Measurements from ENCODE around the gene STMP1. TPM values are rescaled to one million over a fixed set of nuclear protein-coding genes. Genes with fewer than 3 reads are reported as not detected.

STMP1 gene
- total RNA-seq = 10 to 100 TPM; 17.3 to 26.2 (median 18.2) TPM

DNA sequence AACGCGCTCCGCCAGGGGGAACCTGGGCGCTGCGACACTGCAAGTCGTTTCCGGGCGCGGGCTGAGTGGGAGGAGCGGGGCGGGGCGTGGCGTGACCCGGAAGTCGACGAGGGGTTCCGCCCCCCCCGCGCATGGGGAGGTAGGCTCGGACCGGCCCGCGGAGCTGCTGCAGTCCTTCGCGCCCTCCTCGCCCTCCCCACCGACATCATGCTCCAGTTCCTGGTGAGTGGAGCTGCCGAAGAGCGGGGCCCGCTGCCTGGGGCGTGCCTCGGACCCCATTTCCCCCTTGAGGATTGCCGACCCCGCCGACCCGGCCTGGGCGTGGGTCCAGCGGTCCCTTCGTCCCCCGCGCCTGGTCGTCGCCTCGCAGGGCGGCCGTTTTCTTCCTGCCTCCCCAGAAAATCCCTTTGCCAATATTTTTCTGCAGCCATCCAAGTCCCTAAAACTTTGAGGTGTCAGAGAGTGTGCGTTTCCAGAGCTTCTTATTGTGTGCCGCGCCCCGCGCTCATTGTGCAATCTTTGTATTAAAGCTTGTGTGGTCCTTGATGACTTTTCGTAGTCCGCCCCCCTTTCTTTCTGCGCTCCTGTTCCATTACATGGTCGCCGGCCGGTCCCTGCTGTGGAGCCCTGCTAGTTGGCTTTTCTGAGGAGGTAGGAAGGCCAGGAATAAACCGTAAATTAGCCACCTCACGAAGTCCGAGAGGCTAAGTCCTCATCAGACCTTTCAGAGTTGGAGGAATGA, at the start of gene STMP1:
Gene STMP1 (plus strand): TSS at position 142 of the 742 bp plus-strand sequence.
- H3K27me3 ChIP-seq = no peaks in the 10 kb centered on the region
- no peaks in the 10 kb centered on the region for H3K36me3 ChIP-seq
- peak; percentile 97 to 99 (median 98) for DNase-seq
- H3K4me3 ChIP-seq = peak within 1 kb of the TSS; percentile 68 to 99 (median 94)
- no peaks in the 10 kb centered on the region for H3K9me3 ChIP-seq
- peaks cover 0 to 13% (median 7%) of the 10 kb centered on the region in 4 donors for H3K4me1 ChIP-seq
- H3K27ac ChIP-seq = peak within 1 kb of the TSS; percentile 75 to 93 (median 87)
- peak; percentile 81 to 87 for TF ChIP-seq POLR2A (IDR thresholded peaks at IDR 0.05)
- TF ChIP-seq CTCF (IDR thresholded peaks at IDR 0.05) = peak; percentile 80 to 91 (median 85)

DNA sequence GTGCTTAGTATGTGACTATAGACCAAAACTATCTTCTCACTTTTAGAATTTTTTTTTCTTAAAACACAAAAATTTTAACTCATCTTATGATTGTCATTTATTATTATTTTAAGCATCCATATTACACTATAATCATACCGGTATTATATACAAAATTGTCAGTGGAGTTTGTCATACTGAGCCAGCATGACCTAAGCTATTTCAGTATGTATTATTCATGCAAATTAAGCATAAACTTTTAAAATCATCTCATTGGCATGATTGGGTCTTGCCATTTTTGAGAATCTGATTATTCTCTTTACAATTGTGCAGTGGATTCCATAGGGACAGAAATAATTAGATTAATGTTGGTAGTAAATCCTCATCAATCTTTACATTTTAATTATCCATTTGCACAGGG, 46.2 kb upstream of the STMP1 start:
- peaks cover 0 to 59% (median 0%) of the 10 kb centered on the region in 3 donors for H3K36me3 ChIP-seq
- no peak overlapping the region for H3K4me3 ChIP-seq
- no peaks in the 10 kb centered on the region for H3K4me1 ChIP-seq
- TF ChIP-seq POLR2A (IDR thresholded peaks at IDR 0.05) = no peak
- TF ChIP-seq CTCF (IDR thresholded peaks at IDR 0.05) = no peak
- H3K9me3 ChIP-seq = no peaks in the 10 kb centered on the region
- no peaks in the 10 kb centered on the region for H3K27me3 ChIP-seq
- H3K27ac ChIP-seq = no peak overlapping the region
- no peak for DNase-seq

GRCh38 chr7:135617781-135618180, 44.5 kb upstream of the STMP1 start:
- no peaks in the 10 kb centered on the region for H3K9me3 ChIP-seq
- H3K4me3 ChIP-seq = no peak overlapping the region
- DNase-seq = no peak
- H3K27me3 ChIP-seq = no peaks in the 10 kb centered on the region
- H3K36me3 ChIP-seq = peaks cover 0 to 52% (median 0%) of the 10 kb centered on the region in 3 donors
- H3K27ac ChIP-seq = no peak overlapping the region
- no peak for TF ChIP-seq CTCF (IDR thresholded peaks at IDR 0.05)
- TF ChIP-seq POLR2A (IDR thresholded peaks at IDR 0.05) = no peak
- H3K4me1 ChIP-seq = no peaks in the 10 kb centered on the region

DNA sequence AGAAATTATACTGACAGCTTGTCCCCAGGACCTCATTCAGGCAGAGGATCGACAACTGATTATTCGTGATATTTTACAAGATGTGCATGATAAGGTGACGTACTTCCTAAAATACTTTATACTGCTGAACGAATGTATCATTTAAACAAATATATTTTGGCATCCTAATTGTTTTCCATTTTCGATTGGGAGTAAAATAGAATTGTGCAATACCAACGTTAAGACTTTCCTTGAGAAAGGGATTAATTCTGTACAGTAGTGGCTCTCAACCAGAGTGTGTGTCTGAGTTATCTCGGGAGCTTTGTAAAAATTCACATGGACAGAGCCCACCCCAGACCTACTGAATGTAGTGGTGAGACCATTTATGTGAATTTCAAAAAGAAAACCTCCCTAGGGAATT, 43.8 kb upstream of the STMP1 start:
- DNase-seq = no peak
- Histone ChIP-seq H3K4me3 (no peak overlapping the region), H3K27ac (no peak overlapping the region), H3K36me3 (peaks cover 0 to 58% (median 0%) of the 10 kb centered on the region in 3 donors), H3K27me3 (no peaks in the 10 kb centered on the region), H3K9me3 (no peaks in the 10 kb centered on the region), H3K4me1 (no peaks in the 10 kb centered on the region)
- TF ChIP-seq POLR2A (IDR thresholded peaks at IDR 0.05) (no peak), CTCF (IDR thresholded peaks at IDR 0.05) (no peak)

DNA sequence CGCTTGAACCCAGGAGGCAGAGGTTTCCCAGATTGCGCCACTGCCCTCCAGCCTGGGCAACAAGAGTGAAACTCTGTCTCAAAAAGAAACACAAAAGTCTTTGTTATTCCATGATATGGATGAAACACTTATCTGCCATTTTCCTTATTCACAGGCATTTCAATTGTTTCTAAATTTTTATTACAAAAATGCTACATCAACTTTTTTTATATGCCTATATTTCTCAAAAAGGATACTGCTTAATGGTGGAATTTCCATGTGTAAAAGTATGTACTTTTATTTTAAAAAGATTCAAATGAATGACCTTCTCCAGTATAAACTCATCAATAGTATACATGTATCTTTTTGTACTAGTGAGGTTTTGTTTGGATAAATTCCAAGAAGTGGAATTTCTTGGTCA, 41.9 kb upstream of the STMP1 start:
- no peak overlapping the region for H3K27ac ChIP-seq
- no peak for DNase-seq
- peaks cover 0 to 78% (median 0%) of the 10 kb centered on the region in 3 donors for H3K36me3 ChIP-seq
- no peak overlapping the region for H3K4me3 ChIP-seq
- H3K9me3 ChIP-seq = no peaks in the 10 kb centered on the region
- no peaks in the 10 kb centered on the region for H3K4me1 ChIP-seq
- no peaks in the 10 kb centered on the region for H3K27me3 ChIP-seq
- TF ChIP-seq POLR2A (IDR thresholded peaks at IDR 0.05) (no peak), CTCF (IDR thresholded peaks at IDR 0.05) (no peak)
